OCI-LY1 (cell line): ENCODE measurements around the gene FYB1.

Experiments used
- H2AFZ ChIP-seq: fragments of 200-600 bp; sonication (generic), shearing (Covaris generic); 2 replicates; pipeline ENCODE4 v1.6.0; 2014; ENCODE audit warnings: antibody characterized with exemption, mild to moderate bottlenecking, low read length
- H3F3A ChIP-seq: fragments of 200-600 bp; sonication (generic), shearing (Covaris generic); 2 replicates; pipeline ENCODE4 v1.6.0; 2014; ENCODE audit warnings: mild to moderate bottlenecking, antibody characterized with exemption, low read length, moderate library complexity; ENCODE audit not compliant: insufficient read depth
- H3K27ac ChIP-seq: fragments of 200-600 bp; sonication (generic); 2 replicates; pipeline ENCODE4 v1.5.1; 2014; ENCODE audit warnings: low read length, mixed run types, mild to moderate bottlenecking, low read depth; ENCODE audit not compliant: poor library complexity, severe bottlenecking
- H3K27me3 ChIP-seq: fragments of 200-600 bp; sonication (generic); 2 replicates; pipeline ENCODE4 v1.6.0; 2014; ENCODE audit warnings: antibody characterized with exemption, mild to moderate bottlenecking, low read length, moderate library complexity; ENCODE audit not compliant: insufficient read depth
- H3K36me3 ChIP-seq: fragments of 200-600 bp; sonication (generic); 2 replicates; pipeline ENCODE4 v1.6.1; 2014; ENCODE audit warnings: mild to moderate bottlenecking, antibody characterized with exemption, low read length, moderate library complexity, mixed read lengths; ENCODE audit not compliant: insufficient read depth
- H3K4me1 ChIP-seq: fragments of 200-600 bp; sonication (generic); 2 replicates; pipeline ENCODE4 v1.5.1; 2014; ENCODE audit warnings: mild to moderate bottlenecking, low read length, moderate library complexity; ENCODE audit not compliant: insufficient read depth, severe bottlenecking
- H3K4me2 ChIP-seq: fragments of 200-600 bp; sonication (generic), shearing (Covaris generic); 2 replicates; pipeline ENCODE4 v1.6.1; 2014; ENCODE audit warnings: low read length
- H3K4me3 ChIP-seq: fragments of 200-600 bp; sonication (generic); 2 replicates; pipeline ENCODE4 v1.5.1; 2014; ENCODE audit warnings: low read length, low read depth, mild to moderate bottlenecking, mixed read lengths; ENCODE audit not compliant: poor library complexity, severe bottlenecking
- H3K79me2 ChIP-seq: fragments of 200-600 bp; shearing (Covaris generic); 2 replicates; pipeline ENCODE4 v1.6.1; 2016; ENCODE audit warnings: mixed run types, low read length, mixed read lengths; ENCODE audit not compliant: insufficient read depth
- H3K9ac ChIP-seq: fragments of 200-600 bp; sonication (generic), shearing (Covaris generic); 2 replicates; pipeline ENCODE4 v1.6.1; 2014; ENCODE audit warnings: mild to moderate bottlenecking, low read length, mixed read lengths
- H3K9me2 ChIP-seq: fragments of 200-600 bp; sonication (generic), shearing (Covaris generic); 2 replicates; pipeline ENCODE4 v1.6.1; 2014; ENCODE audit warnings: low read depth, mild to moderate bottlenecking, low read length, mixed read lengths
- H3K9me3 ChIP-seq: fragments of 200-600 bp; shearing (Covaris generic); 2 replicates; pipeline ENCODE4 v1.6.1; 2014; ENCODE audit warnings: low read length, mixed read lengths
- H4K20me1 ChIP-seq: fragments of 200-600 bp; sonication (generic), shearing (Covaris generic); 2 replicates; pipeline ENCODE4 v1.6.0; 2016; ENCODE audit warnings: mild to moderate bottlenecking, low read length; ENCODE audit not compliant: insufficient read depth
- EZH2 ChIP-seq: fragments of 200-600 bp; sonication (generic), shearing (Covaris generic); IDR thresholded peaks from 2 replicates; pipeline ENCODE4 v1.8.0; 2017; ENCODE audit warnings: borderline replicate concordance, mixed run types, mild to moderate bottlenecking, antibody characterized with exemption, low read length, moderate library complexity, mixed read lengths
- TF ChIP-seq, protein P1 (sequence below): fragments of 200-600 bp; sonication (generic), shearing (Covaris generic); IDR thresholded peaks from 2 replicates; pipeline ENCODE4 v1.5.1; 2017; ENCODE audit warnings: mild to moderate bottlenecking, antibody characterized with exemption, low read length, moderate library complexity, mixed read lengths

Gene FYB1

DNA sequence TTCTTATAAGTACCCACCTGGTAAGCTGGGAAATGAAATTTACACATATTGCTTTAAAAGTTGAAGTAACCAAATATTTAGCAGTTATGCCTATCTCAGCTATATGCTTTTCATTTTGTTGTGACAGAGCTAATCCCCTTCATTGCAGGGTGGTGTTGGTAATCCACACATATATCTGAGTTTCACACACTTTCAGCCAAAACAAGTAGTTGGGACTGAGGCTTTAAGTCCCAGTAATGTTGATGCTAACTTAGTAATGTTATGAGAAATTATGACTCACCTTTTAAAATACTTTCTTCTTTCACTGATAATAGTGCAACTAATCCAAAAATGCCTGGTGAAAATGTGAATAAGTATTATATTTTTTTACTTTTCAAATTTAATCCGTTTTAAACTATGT, 126.0 kb downstream of the FYB1 start:
- TF ChIP-seq EZH2, result no peak
- TF ChIP-seq, protein P1, sequence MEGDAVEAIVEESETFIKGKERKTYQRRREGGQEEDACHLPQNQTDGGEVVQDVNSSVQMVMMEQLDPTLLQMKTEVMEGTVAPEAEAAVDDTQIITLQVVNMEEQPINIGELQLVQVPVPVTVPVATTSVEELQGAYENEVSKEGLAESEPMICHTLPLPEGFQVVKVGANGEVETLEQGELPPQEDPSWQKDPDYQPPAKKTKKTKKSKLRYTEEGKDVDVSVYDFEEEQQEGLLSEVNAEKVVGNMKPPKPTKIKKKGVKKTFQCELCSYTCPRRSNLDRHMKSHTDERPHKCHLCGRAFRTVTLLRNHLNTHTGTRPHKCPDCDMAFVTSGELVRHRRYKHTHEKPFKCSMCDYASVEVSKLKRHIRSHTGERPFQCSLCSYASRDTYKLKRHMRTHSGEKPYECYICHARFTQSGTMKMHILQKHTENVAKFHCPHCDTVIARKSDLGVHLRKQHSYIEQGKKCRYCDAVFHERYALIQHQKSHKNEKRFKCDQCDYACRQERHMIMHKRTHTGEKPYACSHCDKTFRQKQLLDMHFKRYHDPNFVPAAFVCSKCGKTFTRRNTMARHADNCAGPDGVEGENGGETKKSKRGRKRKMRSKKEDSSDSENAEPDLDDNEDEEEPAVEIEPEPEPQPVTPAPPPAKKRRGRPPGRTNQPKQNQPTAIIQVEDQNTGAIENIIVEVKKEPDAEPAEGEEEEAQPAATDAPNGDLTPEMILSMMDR, result no peak
- Histone ChIP-seq H3F3A (no peaks in the 10 kb centered on the region), H3K9me3 (no peaks in the 10 kb centered on the region), H3K27me3 (no peaks in the 10 kb centered on the region), H4K20me1 (no peaks in the 10 kb centered on the region), H3K9ac (no peak overlapping the region), H3K9me2 (no peaks in the 10 kb centered on the region), H3K4me3 (no peak overlapping the region), H3K36me3 (no peaks in the 10 kb centered on the region), H3K4me1 (no peaks in the 10 kb centered on the region), H3K4me2 (no peak overlapping the region), H3K79me2 (no peaks in the 10 kb centered on the region), H2AFZ (no peak overlapping the region), H3K27ac (no peak overlapping the region)

DNA sequence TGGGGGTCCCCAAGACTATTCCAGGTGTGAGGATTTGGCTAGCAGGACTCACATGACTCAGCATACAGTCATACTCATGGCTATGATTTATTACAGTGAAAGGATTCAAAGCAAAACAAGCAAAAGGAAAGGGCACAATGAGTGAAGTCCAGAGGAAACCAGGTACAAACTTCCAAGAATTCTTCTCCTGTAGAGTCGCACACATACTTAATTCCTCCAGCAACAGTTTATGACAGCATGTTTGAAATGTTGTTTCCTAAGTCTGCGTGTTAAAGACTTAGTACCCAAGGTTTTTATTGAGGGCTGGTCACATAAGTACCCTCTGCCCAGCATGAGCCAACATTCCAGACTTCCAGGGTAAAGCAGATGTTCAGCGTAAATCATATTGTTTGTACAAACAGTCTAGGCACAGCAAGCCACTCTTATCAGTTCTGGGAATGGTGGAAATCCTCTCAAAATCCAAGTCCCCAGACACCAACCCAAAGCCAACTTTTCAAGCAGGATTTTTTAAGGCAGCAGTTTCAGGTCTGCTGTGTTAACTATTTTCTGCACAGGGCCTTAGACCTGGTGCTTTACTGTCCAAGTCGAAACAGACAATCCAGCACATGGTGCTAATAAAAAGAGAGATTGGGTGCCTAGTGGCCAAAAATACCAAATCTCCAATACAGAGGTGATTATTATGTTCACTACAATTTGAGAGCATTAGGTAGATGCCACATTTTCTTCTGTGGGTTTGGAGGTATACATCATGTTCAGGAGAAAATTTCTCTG, 126.6 kb downstream of the FYB1 start:
- H3K9ac ChIP-seq, result no peak overlapping the region
- no peaks in the 10 kb centered on the region for H3K79me2 ChIP-seq
- no peaks in the 10 kb centered on the region; the same call in 1 of the 2 replicates for H3K9me2 ChIP-seq
- no peaks in the 10 kb centered on the region for H3K27me3 ChIP-seq
- H3K4me3 ChIP-seq, result no peak overlapping the region
- H2AFZ ChIP-seq, result no peak overlapping the region
- H3K9me3 ChIP-seq, result no peaks in the 10 kb centered on the region
- H3K4me2 ChIP-seq, result no peak overlapping the region
- TF ChIP-seq, protein P1, result no peak
- TF ChIP-seq EZH2, result no peak
- no peaks in the 10 kb centered on the region for H4K20me1 ChIP-seq
- no peaks in the 10 kb centered on the region for H3K4me1 ChIP-seq
- no peak overlapping the region for H3K27ac ChIP-seq
- H3K36me3 ChIP-seq, result no peaks in the 10 kb centered on the region
- H3F3A ChIP-seq, result no peaks in the 10 kb centered on the region

DNA sequence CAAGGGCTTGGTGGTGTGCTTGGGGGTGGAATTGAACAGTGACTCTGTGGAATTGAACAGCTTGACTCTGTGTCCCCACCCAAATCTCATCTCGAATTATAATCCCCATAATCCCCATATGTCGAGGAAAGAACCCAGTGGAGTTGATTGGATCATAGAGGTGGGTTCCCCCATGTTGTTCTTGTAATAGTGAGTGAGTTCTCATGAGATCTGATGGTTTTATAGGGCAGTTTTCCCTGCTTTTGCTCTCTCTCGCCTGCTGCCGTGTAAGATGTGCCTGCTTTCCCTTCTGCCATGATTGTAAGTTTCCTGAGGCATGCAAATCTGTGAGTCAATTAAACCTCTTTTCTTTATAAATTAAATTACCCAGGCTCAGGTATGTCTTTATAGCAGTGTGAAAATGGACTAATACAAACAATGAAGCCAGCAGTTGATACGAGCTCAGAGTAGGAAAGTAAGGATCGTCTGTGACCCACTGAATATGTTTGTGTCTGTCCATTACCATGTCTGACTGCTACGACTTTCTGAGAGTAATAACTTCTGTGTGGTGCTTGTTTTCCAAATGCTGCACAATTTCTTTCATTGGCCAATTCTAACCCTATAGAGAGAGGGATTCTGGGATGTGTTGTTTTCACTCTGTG, 127.3 kb downstream of the FYB1 start:
- H3K27ac ChIP-seq, result no peak overlapping the region
- H3K27me3 ChIP-seq, result no peaks in the 10 kb centered on the region
- TF ChIP-seq, protein P1, result no peak
- TF ChIP-seq EZH2, result no peak
- H3K4me2 ChIP-seq, result no peak overlapping the region
- H3K36me3 ChIP-seq, result no peaks in the 10 kb centered on the region
- H3K9me2 ChIP-seq, result no peaks in the 10 kb centered on the region; the same call in 1 of the 2 replicates
- H2AFZ ChIP-seq, result no peak overlapping the region
- no peak overlapping the region for H3K4me3 ChIP-seq
- H3K79me2 ChIP-seq, result no peaks in the 10 kb centered on the region
- no peaks in the 10 kb centered on the region for H3F3A ChIP-seq
- H3K9ac ChIP-seq, result no peak overlapping the region
- H4K20me1 ChIP-seq, result no peaks in the 10 kb centered on the region
- no peaks in the 10 kb centered on the region for H3K9me3 ChIP-seq
- no peaks in the 10 kb centered on the region for H3K4me1 ChIP-seq
